DMS53 treated with DMSO at 0.1 percent for 48 hours (cell line): ENCODE data around the gene PPT1.
A peak's percentile ranks its signal among the peaks of the same experiment; 100 is the strongest.

ENCODE experiments used
- DNase-seq: peaks from one replicate; lab custom pipeline; 2025; ENCODE audit not compliant: unreplicated experiment; lab: John Stamatoyannopoulos, UW

The PPT1 gene

GRCh38 chr1:40092706-40093639, 4.1 kb downstream of the PPT1 start:
- no peak for DNase-seq

- DNase-seq, result no peak
Observed at GRCh38 chr1:40092241-40092640, 4.8 kb downstream of the PPT1 start.

GRCh38 chr1:40090652-40091355, 6.2 kb downstream of the PPT1 start:
- DNase-seq, result no peak

GRCh38 chr1:40084750-40085149, 12.3 kb downstream of the PPT1 start:
- peak; percentile 43 for DNase-seq

GRCh38 chr1:40081871-40082270, 15.2 kb downstream of the PPT1 start:
- DNase-seq, result no peak

- no peak for DNase-seq
Observed at GRCh38 chr1:40079774-40080400, 17.2 kb downstream of the PPT1 start.

- peak; percentile 74 for DNase-seq
Observed at GRCh38 chr1:40078512-40079333, 18.3 kb downstream of the PPT1 start.

- no peak for DNase-seq
Observed at GRCh38 chr1:40076895-40077312, 20.1 kb downstream of the PPT1 start.

GRCh38 chr1:40075266-40075665, 21.8 kb downstream of the PPT1 start:
- no peak for DNase-seq

GRCh38 chr1:40073062-40073461, 24.0 kb downstream of the PPT1 start:
- DNase-seq, result no peak

- DNase-seq, result no peak
Observed at GRCh38 chr1:40072142-40072541, 24.9 kb downstream of the PPT1 start.

GRCh38 chr1:40067851-40068250, 29.2 kb downstream of the PPT1 start:
- no peak for DNase-seq

- DNase-seq, result no peak
Observed at GRCh38 chr1:40067023-40067422, 30.0 kb downstream of the PPT1 start.

- DNase-seq, result no peak
Observed at GRCh38 chr1:40064797-40065499, 32.1 kb downstream of the PPT1 start.

GRCh38 chr1:40059960-40060750, 36.9 kb downstream of the PPT1 start:
- DNase-seq, result no peak

- no peak for DNase-seq
Observed at GRCh38 chr1:40059338-40059959, 37.6 kb downstream of the PPT1 start.

- no peak for DNase-seq
Observed at GRCh38 chr1:40058453-40059337, 38.4 kb downstream of the PPT1 start.

GRCh38 chr1:40058097-40058452, 39.0 kb downstream of the PPT1 start:
- DNase-seq, result no peak
